Upper lobe of left lung (tissue), 4 donors: ENCODE results near the gene HINT1.

ENCODE experiments used
- POLR2AphosphoS5 ChIP-seq, 2 donors: sonication (generic); formaldehyde crosslinking; IDR thresholded peaks; one replicate each; pipeline ENCODE4 v1.5.1; 2017; ENCODE audit warnings: antibody characterized with exemption in 2 of 2
- TF ChIP-seq, protein P1 (sequence below), 6 experiments: fragments of 450-650 bp in 4 of 6; fragments of 200-600 bp in 2 of 6; sonication (generic) in 2 of 6; IDR thresholded peaks; one replicate each; pipeline ENCODE4 v1.5.1; 2016 to 2019; ENCODE audit warnings: antibody characterized with exemption in 6 of 6

DNA sequence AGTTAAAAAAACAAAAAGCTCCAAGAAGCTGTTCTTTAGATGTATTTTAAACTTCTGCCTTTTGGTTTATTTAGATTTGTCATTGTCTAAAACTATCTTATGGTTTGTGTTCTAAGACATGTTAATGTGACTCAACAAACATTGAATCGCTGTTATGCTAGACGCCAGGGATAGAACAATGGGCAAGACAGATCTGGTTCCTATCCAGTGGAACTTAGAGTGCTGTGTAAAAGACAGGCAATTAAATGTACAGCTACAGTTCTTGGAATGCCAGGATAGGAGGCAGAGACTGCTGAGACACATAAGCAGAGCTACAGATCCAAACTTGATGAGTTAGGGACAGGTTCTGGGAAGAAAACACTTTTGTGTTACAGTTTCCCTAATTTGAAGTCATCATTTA lies 28.1 kb upstream of the HINT1 start:
- TF ChIP-seq, protein P1, sequence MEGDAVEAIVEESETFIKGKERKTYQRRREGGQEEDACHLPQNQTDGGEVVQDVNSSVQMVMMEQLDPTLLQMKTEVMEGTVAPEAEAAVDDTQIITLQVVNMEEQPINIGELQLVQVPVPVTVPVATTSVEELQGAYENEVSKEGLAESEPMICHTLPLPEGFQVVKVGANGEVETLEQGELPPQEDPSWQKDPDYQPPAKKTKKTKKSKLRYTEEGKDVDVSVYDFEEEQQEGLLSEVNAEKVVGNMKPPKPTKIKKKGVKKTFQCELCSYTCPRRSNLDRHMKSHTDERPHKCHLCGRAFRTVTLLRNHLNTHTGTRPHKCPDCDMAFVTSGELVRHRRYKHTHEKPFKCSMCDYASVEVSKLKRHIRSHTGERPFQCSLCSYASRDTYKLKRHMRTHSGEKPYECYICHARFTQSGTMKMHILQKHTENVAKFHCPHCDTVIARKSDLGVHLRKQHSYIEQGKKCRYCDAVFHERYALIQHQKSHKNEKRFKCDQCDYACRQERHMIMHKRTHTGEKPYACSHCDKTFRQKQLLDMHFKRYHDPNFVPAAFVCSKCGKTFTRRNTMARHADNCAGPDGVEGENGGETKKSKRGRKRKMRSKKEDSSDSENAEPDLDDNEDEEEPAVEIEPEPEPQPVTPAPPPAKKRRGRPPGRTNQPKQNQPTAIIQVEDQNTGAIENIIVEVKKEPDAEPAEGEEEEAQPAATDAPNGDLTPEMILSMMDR (IDR thresholded peaks at IDR 0.05) = no peak
- TF ChIP-seq POLR2AphosphoS5 (IDR thresholded peaks at IDR 0.05) = no peak
